Immature natural killer cell (primary cell): ENCODE results near the gene SGTA. TPM values are rescaled to one million over a fixed set of nuclear protein-coding genes. Genes with fewer than 3 reads are reported as not detected.

Source experiments
- DNase-seq, 3 donors: peaks; one replicate each; pipeline ENCODE4 v3.0.0; 2022; ENCODE audit warnings: mixed read lengths in 1 of 3
- H3K27ac Mint-ChIP-seq, 6 donors: one replicate each; pipeline ENCODE4 v1.8.0; 2020; ENCODE audit warnings: mixed read lengths in 6 of 6, mild to moderate bottlenecking in 5 of 6, inconsistent platforms in 4 of 6, moderate library complexity in 3 of 6
- H3K27me3 Mint-ChIP-seq, 3 donors: one replicate each; pipeline ENCODE4 v1.8.0; 2020 to 2021; ENCODE audit warnings: low read depth in 3 of 3, mild to moderate bottlenecking in 3 of 3, mixed read lengths in 3 of 3, moderate library complexity in 3 of 3, inconsistent platforms in 1 of 3
- H3K36me3 Mint-ChIP-seq, 3 donors: one replicate each; pipeline ENCODE4 v1.8.0; 2020; ENCODE audit warnings: mixed read lengths in 3 of 3, inconsistent platforms in 2 of 3, mild to moderate bottlenecking in 2 of 3
- H3K4me1 Mint-ChIP-seq, 2 donors: one replicate each; pipeline ENCODE4 v1.8.0; 2020; ENCODE audit warnings: inconsistent platforms in 2 of 2, mild to moderate bottlenecking in 2 of 2, mixed read lengths in 2 of 2, moderate library complexity in 1 of 2
- H3K4me3 Mint-ChIP-seq, 5 donors: one replicate each; pipeline ENCODE4 v1.8.0; 2020; ENCODE audit warnings: mild to moderate bottlenecking in 5 of 5, mixed read lengths in 5 of 5, inconsistent platforms in 3 of 5, moderate library complexity in 3 of 5
- H3K9me3 Mint-ChIP-seq, 6 donors: one replicate each; pipeline ENCODE4 v1.8.0; 2020; ENCODE audit warnings: mild to moderate bottlenecking in 6 of 6, mixed read lengths in 6 of 6, inconsistent platforms in 4 of 6, moderate library complexity in 3 of 6
- polyA plus RNA-seq, 3 donors: library from polyadenylated mRNA; unstranded; fragments of 300-500 nt; fragmentation: Illumina TruSeq; gene quantifications; one replicate each; pipeline ENCODE4 v1.2.3, GENCODE V29; 2021

The SGTA gene
- polyA plus RNA-seq, 3 donors from 2014 or later: 32.1 to 47.6 (median 34.3) TPM

DNA sequence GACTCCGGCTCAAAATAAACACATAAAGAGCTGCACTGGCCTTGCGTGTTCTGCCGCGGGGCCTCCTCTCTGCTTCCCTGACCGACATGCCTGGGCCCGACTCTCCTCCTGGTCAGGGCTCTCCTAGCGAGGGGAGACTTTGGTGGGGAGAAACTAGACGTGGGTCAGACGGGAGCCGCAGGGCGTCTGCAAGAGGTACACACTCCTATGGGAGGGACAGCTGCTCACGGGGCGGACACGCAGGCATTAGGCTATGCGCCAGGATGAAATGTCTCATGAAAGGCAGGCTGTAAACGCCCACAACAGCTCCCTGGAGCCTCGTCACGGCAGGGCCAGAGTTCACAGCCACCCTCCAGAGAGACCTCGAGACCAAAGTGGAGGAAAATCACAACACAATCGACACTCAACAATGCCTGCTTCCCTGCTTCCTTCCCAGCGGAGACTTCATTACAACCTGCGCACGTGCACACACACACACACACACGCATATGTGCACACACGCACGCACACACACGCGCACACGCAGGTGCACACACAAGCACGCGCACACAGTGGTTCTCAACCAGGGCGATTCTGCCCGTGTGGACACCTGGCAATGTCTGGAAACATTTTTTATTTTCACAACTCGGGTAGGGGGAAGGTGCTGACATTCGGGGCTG is 49.0 kb downstream of the SGTA start:
- Mint-ChIP-seq H3K4me1 (peaks cover 20 to 32% of the 10 kb centered on the region in 2 donors), H3K9me3 (no peaks in the 10 kb centered on the region), H3K36me3 (peaks cover 0 to 12% (median 9%) of the 10 kb centered on the region in 3 donors), H3K27me3 (peaks cover 0 to 3% (median 1%) of the 10 kb centered on the region in 3 donors), H3K27ac (peak overlapping the region in 1 of 6 donors; percentile 53), H3K4me3 (no peak overlapping the region)
- DNase-seq: no peak

DNA sequence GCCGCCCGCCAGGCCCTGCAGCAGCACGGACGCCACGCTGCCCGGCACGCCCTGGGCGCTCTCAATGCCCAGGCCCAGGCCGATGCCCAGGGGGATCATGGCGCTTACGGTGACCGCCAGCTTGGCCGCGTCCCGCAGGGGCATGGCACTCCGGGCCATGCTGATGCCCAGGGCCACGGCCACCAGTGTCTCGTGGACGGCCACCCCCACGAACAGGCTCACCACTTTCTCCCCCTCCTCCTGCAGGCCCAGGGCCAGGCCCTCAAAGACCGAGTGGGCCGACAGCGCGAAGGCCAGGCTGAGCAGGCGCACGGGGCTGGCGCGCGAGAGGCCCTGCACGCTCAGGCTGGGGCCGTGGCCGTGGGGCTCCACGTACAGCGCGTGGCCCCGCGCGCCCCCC is 50.2 kb downstream of the SGTA start:
- Mint-ChIP-seq H3K4me1 (peaks cover 13 to 22% of the 10 kb centered on the region in 2 donors), H3K27ac (no peak overlapping the region), H3K4me3 (no peak overlapping the region), H3K36me3 (peaks cover 0 to 12% (median 9%) of the 10 kb centered on the region in 3 donors), H3K9me3 (no peaks in the 10 kb centered on the region), H3K27me3 (peaks cover 0 to 3% (median 3%) of the 10 kb centered on the region in 3 donors)
- DNase-seq: no peak

DNA sequence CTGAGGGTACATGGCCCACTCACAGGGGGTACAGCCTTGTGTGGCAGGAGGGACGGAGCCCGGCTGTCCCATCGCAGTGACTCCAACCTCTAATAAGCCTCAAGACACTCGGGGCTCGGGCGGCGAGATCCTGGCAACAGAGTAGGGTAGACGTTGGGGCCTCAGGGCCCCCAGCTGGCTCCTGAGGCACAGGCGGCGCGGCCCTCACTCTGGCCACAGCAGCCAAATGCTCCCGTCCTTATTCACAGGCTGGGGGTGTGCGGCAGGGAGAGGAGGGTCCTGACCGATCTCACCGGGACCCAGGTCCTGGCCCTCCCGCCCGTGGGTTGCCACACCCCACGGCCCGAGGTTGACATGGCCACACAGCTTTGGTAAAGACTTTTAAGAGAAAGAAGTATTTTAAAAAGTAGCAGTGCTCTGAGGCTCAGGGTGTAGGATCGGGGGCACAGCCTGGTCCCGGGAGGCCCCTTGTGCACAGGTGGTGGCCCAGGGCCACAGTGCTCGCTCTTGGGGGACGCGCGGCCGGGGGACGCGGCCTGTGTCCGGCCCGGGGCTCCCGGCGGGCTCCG is 50.8 kb downstream of the SGTA start:
- no peaks in the 10 kb centered on the region for H3K9me3 Mint-ChIP-seq
- H3K4me3 Mint-ChIP-seq: no peak overlapping the region
- H3K27ac Mint-ChIP-seq: peak overlapping the region in 1 of 6 donors; percentile 46

DNA sequence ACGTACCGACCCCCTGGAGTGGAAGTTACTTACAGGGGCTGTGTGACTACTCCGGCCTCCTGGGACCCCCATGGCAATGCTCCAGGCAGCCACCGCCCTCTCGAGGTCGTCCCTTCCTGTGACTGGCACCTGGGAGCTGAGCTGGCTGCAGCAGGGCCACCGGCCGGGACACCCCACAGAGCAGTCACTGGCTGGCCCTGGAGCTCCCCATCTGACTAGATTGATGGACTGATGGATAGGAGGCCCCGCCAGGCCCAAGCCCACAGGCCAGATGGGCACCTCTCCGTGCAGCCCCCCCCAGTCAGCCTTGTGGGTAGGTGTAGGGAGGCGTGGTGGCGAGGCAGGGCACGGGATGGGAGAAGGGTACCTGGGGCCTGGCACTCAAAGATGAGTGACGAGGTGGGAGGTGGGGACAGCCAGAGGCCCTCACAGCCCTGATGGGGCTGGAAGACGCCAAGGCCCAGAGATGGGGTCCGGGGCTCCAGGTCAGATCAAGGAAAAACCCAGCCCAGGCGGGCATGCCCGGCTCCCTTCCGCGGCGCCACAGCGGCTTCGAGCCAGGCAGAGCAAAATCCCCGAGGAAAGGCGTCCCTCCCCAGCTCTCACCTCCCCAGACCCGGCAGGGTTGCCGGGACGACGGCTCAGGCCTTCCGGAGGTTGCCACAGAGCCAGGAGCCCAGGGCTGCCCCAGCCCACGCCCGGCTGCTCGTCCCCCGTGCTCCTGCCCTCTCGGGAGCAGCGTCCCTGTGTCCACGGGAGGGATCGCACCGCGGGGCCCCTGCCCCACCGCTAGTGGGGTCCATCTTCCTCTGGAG is 51.7 kb downstream of the SGTA start:
- peaks cover 0 to 11% (median 4%) of the 10 kb centered on the region in 3 donors for H3K36me3 Mint-ChIP-seq
- H3K9me3 Mint-ChIP-seq: no peaks in the 10 kb centered on the region
- no peak for DNase-seq
- no peak overlapping the region for H3K27ac Mint-ChIP-seq
- peaks cover 0 to 3% (median 3%) of the 10 kb centered on the region in 3 donors for H3K27me3 Mint-ChIP-seq
- H3K4me3 Mint-ChIP-seq: no peak overlapping the region
- H3K4me1 Mint-ChIP-seq: peaks cover 10 to 11% of the 10 kb centered on the region in 2 donors

More for the DNA sequence above, 50.8 kb downstream of the SGTA start:
- peaks cover 0 to 12% (median 9%) of the 10 kb centered on the region in 3 donors for H3K36me3 Mint-ChIP-seq
- H3K27me3 Mint-ChIP-seq: peaks cover 0 to 3% (median 3%) of the 10 kb centered on the region in 3 donors
- no peak for DNase-seq
- peaks cover 13 to 19% of the 10 kb centered on the region in 2 donors for H3K4me1 Mint-ChIP-seq

DNA sequence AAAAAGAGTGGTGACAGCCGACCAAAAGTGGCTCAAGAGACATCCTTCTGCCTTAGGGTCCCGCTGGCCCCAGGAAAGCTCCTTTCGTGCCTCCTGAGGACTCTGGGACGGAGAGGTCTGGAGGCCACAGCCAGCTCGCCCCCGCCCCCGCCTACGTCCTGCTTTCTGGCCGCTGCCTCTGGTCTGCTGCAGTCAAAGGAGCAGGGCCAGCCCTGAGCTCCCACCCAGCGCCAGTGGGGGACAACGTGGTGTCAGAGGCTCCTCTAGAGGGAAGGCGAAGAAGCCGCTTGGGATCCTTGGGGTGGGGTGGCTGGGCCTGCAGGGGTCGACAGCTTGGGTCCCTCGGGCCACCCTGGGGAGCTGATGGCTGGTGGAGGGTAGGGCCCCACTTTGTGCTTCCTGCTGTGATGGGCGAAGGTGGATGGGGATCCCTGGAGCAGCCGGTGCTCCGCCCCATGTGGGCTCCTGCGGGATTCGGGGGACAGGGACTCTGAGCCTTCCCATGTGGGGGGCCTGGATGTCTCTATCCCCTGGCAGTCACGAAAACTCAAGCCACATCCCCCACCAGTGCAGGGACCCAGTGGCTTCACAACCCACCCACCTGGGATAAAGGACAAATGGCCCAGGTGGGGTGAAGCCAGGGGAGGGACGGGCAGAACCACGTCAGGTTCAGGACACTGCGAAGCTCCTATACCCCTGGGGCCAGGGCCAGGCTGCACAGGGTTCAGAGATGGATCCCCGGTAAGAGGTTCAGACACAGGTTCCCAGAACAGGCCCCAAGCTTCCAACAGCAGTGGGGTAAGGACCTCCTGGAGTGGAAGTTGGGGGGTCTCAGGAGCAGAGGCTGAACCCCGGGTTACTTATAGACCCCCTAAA is 52.9 kb downstream of the SGTA start:
- Mint-ChIP-seq H3K4me1 (peaks cover 8 to 10% of the 10 kb centered on the region in 2 donors), H3K4me3 (no peak overlapping the region), H3K9me3 (no peaks in the 10 kb centered on the region), H3K27ac (no peak overlapping the region), H3K27me3 (peaks cover 2 to 5% (median 3%) of the 10 kb centered on the region in 3 donors), H3K36me3 (peaks cover 0 to 5% (median 4%) of the 10 kb centered on the region in 3 donors)
- DNase-seq: no peak

DNA sequence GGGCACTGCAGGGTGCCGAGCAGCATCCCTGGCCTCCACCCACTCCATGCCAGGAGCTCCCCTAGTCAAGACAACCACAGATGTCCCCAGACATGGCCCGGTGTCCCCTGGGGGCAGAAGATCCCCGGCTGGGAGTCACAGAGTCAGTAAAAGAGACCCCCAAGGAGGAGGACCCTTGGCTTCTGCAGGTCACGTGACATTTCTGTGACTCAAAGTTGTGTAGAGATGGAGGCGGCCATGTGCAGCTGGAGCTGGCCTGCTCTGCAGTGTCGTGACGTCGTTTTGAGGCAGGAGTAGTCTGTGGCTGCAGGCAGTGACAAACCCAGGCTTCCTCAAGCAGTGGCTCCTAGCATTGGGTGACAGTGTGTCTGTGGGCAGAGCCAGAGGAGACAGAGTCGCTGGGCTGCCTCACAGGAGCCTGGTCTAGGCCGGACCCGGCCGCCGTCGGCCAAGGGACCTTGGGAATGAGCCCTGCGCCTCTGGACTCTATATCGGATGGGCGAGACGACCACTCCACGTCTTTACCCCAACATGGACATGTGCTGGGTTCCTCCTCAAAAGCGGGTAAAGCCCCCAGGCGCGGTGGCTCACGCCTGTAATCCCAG is 54.2 kb downstream of the SGTA start:
- H3K4me1 Mint-ChIP-seq: peaks cover 0 to under 1% of the 10 kb centered on the region in 2 donors
- no peak overlapping the region for H3K27ac Mint-ChIP-seq
- no peaks in the 10 kb centered on the region for H3K9me3 Mint-ChIP-seq
- no peak overlapping the region for H3K4me3 Mint-ChIP-seq
- DNase-seq: no peak
- peaks cover 1 to 5% (median 2%) of the 10 kb centered on the region in 3 donors for H3K27me3 Mint-ChIP-seq
- H3K36me3 Mint-ChIP-seq: peaks cover 0 to 5% (median under 1%) of the 10 kb centered on the region in 3 donors

DNA sequence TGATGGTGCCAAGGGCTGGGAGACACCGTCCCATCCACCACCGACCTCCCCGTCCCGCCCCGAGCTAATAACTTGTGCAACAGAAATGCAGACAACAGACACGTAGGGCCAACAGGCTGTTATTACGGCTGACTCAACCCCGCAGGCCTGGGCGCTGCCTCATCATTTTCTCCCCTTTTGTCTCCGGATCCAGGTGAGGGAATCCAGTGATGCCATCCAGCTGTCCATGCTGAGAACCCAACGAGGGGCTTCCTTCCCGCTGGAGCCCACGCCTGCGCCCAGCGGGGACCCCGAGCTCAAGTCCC is 55.5 kb downstream of the SGTA start:
- no peak for DNase-seq
- Mint-ChIP-seq H3K4me1 (no peaks in the 10 kb centered on the region), H3K9me3 (no peaks in the 10 kb centered on the region), H3K36me3 (peaks cover 0 to 4% (median 0%) of the 10 kb centered on the region in 3 donors), H3K4me3 (no peak overlapping the region), H3K27me3 (peaks cover 2 to 5% (median 2%) of the 10 kb centered on the region in 3 donors), H3K27ac (no peak overlapping the region)

DNA sequence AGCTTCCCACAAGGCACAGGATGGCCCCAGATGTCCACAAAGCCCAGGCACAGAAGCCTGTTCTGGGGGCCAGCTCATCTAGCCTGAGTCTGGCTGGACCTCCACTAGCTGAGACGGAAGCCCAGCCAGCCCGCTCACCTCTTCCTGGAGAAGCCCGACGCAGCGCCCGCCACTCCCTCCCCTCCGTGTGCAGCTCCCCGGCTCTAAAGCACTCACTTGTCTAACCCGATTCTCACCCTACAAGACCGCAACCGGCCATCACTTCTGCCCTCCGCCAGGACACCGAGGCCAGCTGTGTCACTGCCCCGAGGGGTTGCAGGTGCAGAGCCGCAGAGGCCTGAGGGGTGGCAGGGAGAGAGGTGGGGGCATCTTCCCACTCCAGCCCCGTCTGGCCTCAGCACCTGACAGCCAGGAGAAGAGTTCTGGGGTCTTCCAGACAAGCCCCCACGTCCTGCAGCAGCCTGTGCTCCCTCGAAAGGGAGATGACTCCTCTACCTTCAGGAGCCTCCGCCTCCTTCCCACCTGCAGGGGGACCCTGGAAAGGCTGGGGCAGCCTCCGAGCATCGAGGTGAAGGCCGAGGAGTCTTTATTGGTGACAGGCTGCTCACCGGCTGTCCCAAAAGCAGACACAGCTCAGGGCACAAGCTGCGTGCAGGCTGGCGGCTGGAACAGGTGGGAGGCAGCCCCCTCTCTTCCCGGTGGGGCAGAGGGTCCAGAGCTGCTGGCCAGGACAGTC is 56.0 kb downstream of the SGTA start:
- H3K36me3 Mint-ChIP-seq: peaks cover 0 to 4% (median 0%) of the 10 kb centered on the region in 3 donors
- H3K4me3 Mint-ChIP-seq: no peak overlapping the region
- no peak overlapping the region for H3K27ac Mint-ChIP-seq
- H3K9me3 Mint-ChIP-seq: no peaks in the 10 kb centered on the region
- H3K27me3 Mint-ChIP-seq: peaks cover 2 to 5% (median 2%) of the 10 kb centered on the region in 3 donors
- no peaks in the 10 kb centered on the region for H3K4me1 Mint-ChIP-seq
- no peak for DNase-seq

DNA sequence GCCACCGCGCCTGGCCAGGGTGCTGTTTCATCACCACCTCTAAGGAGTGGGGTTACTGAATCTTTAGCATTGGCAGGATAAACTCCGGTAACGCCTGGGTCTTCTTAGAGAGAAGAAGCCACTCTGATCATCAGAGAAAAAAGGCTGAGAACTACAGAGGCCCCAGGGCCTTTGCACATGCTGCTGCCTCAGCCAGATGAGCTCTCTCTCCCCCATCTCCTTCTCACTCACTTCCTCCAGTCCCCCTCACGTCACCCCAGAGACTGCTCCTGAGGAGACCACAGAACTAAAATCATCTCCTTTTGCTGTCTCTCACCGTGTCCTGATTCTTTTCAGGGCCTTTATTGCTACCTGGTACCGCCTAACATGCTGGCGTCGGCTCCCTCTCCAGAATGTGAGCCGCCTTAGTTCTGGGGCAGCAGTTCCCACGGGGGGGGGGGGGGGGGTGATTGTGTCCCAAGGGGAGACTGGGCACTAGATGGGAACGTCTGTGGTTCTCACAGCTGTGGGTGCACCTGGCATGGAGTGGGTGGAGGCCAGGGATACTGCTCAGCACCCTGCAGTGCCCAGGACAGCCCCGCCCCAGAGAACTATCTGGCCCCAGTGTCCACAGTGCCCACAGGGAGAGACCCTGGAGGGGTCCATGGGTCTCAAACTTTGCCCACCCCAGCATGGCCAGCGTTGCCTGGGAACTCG is 56.8 kb downstream of the SGTA start:
- DNase-seq: no peak
- no peaks in the 10 kb centered on the region for H3K9me3 Mint-ChIP-seq
- no peak overlapping the region for H3K27ac Mint-ChIP-seq
- H3K27me3 Mint-ChIP-seq: peaks cover 2 to 7% (median 2%) of the 10 kb centered on the region in 3 donors
- no peaks in the 10 kb centered on the region for H3K4me1 Mint-ChIP-seq
- H3K4me3 Mint-ChIP-seq: no peak overlapping the region
- H3K36me3 Mint-ChIP-seq: peaks cover 0 to 4% (median 0%) of the 10 kb centered on the region in 3 donors

DNA sequence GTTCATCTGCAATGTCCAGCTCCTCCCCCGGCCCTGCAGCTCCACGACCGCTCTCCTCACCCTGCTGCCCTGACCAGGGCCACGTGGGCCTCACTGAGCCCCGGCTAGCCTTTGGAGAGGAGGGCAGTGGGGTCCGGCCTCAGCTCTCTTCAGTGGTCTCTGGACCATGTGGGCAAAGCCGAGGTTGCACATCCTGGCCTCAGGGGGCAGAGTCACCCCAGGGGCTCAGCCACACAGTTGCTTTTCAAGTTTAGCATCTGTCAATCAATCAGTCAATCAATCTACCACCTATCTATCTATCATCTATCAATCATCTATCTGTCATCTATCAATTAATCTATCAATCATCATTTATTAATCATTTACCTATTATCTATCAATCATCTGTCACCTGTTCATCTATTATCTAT is 58.9 kb downstream of the SGTA start:
- DNase-seq: no peak
- Mint-ChIP-seq H3K4me3 (peak overlapping the region in 1 of 5 donors; percentile 15), H3K27ac (peak overlapping the region in 1 of 6 donors; percentile 48), H3K9me3 (peaks cover 0 to 1% (median 0%) of the 10 kb centered on the region in 6 donors), H3K36me3 (peaks cover 0 to 4% (median 0%) of the 10 kb centered on the region in 3 donors), H3K27me3 (peaks cover 2 to 10% (median 5%) of the 10 kb centered on the region in 3 donors), H3K4me1 (peaks cover 0 to 4% of the 10 kb centered on the region in 2 donors)

DNA sequence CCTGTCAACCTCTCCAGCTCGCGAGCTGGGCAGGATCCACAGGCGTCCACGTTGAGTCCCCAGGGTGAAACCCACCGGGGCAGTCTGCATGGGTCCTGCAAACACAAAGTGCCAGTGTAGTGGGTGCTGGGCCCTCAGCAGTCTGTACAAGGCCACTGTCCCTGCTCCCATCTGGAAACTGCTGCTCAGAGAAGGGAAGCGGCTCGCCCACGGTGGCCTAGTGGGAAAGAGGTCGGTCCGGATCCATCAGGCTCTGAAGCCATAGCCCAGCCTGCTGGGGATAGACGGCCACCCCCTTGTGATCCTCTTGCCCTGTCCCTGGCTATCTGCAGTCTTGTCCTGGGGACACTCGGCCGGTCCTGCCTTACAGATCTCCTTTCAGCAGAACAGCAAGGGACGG is 59.3 kb downstream of the SGTA start:
- H3K27me3 Mint-ChIP-seq: peaks cover 2 to 8% (median 5%) of the 10 kb centered on the region in 3 donors

DNA sequence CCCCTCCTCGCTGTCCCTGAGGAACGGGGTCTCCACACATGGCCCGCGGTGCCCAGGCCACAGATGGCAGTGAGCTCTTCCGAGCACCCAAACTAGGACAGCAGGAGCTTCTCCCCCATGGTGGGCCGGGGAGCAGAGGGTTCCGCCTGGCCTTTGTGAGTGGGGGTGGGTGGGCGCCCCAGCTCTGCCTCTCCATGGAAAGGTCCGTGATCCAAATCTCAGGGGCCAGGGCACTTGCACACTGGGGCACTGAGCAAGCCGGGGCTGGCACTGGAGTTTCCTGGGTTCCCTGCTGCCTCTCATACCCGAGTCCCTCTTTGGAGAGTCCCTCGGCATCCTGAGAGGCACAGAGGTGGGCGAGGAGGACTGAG is 59.7 kb downstream of the SGTA start:
- Mint-ChIP-seq H3K27me3 (peaks cover 2 to 7% (median 6%) of the 10 kb centered on the region in 3 donors), H3K36me3 (peaks cover 0 to 4% (median 0%) of the 10 kb centered on the region in 3 donors), H3K9me3 (peaks cover 0 to 1% (median 0%) of the 10 kb centered on the region in 6 donors), H3K4me1 (peaks cover 0 to 4% of the 10 kb centered on the region in 2 donors), H3K4me3 (no peak overlapping the region), H3K27ac (no peak overlapping the region)
- DNase-seq: no peak

More for the DNA sequence above, 59.3 kb downstream of the SGTA start:
- H3K4me1 Mint-ChIP-seq: peaks cover 0 to 4% of the 10 kb centered on the region in 2 donors
- H3K4me3 Mint-ChIP-seq: no peak overlapping the region
- no peak for DNase-seq
- H3K36me3 Mint-ChIP-seq: peaks cover 0 to 4% (median 0%) of the 10 kb centered on the region in 3 donors
- H3K9me3 Mint-ChIP-seq: peaks cover 0 to 1% (median 0%) of the 10 kb centered on the region in 6 donors
- no peak overlapping the region for H3K27ac Mint-ChIP-seq
